Measurements from ENCODE around the gene TUBA3C.

DNA sequence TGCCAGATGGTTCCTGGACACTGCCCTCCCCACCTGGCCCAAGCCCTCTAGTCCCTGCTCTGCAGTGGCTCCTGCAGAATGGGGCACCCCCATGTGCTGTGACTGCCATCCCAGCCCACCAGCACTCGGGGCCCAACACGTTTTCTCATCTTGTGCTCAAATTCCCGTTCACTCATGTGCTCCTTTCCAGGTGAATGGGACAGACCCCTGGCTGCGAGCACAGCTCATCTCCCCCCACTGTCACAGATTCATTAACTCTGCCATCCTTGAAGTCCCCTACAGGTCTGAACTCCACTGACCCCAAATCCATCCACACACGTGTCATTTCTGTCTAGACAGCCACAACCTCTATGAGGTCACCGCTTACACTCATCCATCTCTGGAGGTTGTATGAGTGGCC lies 23.6 kb downstream of the TUBA3C start:
- TF ChIP-seq, protein P1, sequence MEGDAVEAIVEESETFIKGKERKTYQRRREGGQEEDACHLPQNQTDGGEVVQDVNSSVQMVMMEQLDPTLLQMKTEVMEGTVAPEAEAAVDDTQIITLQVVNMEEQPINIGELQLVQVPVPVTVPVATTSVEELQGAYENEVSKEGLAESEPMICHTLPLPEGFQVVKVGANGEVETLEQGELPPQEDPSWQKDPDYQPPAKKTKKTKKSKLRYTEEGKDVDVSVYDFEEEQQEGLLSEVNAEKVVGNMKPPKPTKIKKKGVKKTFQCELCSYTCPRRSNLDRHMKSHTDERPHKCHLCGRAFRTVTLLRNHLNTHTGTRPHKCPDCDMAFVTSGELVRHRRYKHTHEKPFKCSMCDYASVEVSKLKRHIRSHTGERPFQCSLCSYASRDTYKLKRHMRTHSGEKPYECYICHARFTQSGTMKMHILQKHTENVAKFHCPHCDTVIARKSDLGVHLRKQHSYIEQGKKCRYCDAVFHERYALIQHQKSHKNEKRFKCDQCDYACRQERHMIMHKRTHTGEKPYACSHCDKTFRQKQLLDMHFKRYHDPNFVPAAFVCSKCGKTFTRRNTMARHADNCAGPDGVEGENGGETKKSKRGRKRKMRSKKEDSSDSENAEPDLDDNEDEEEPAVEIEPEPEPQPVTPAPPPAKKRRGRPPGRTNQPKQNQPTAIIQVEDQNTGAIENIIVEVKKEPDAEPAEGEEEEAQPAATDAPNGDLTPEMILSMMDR (IDR thresholded peaks at IDR 0.05 in 8 of 11, conservative IDR thresholded peaks at IDR 0.05 in 3 of 11): no peak
- no peak for TF ChIP-seq POLR2A (IDR thresholded peaks at IDR 0.05)
